GM19438 (cell line): Measurements from ENCODE around the gene NTN5.
"Not testable (repeated sequence)": the region's sequence is repeated elsewhere in the genome, so short reads cannot be mapped to it uniquely, and the experiment has no call there.

Experiments used
- ATAC-seq: cut with Tn5 transposase; IDR thresholded peaks from one replicate; pipeline ENCODE4 v1.9.1; 2021; ENCODE audit warnings: low read depth; ENCODE audit not compliant: unreplicated experiment

The NTN5 gene

GRCh38 chr19:48632692-48633147, 40.1 kb downstream of the NTN5 start:
- ATAC-seq = no peak

- ATAC-seq = not testable (repeated sequence)
Observed at GRCh38 chr19:48632286-48632685, 40.5 kb downstream of the NTN5 start.

GRCh38 chr19:48631225-48631624, 41.6 kb downstream of the NTN5 start:
- ATAC-seq = no peak

- no peak for ATAC-seq
Observed at GRCh38 chr19:48630296-48631063, 42.3 kb downstream of the NTN5 start.

GRCh38 chr19:48629599-48630295, 43.1 kb downstream of the NTN5 start:
- ATAC-seq = no peak

- ATAC-seq = no peak
Observed at GRCh38 chr19:48629297-48629598, 43.6 kb downstream of the NTN5 start.

- ATAC-seq = no peak
Observed at GRCh38 chr19:48628486-48629296, 44.1 kb downstream of the NTN5 start.

GRCh38 chr19:48627865-48628314, 44.9 kb downstream of the NTN5 start:
- ATAC-seq = no peak

- ATAC-seq = no peak
Observed at GRCh38 chr19:48627201-48627864, 45.5 kb downstream of the NTN5 start.

GRCh38 chr19:48625891-48626327, 46.9 kb downstream of the NTN5 start:
- ATAC-seq = no peak

- no peak for ATAC-seq
Observed at GRCh38 chr19:48624791-48625723, 47.8 kb downstream of the NTN5 start.

GRCh38 chr19:48624067-48624594, 48.7 kb downstream of the NTN5 start:
- peak; percentile 59 for ATAC-seq

- ATAC-seq = no peak
Observed at GRCh38 chr19:48623556-48624066, 49.2 kb downstream of the NTN5 start.

GRCh38 chr19:48619692-48620585, 52.9 kb downstream of the NTN5 start:
- no peak for ATAC-seq

GRCh38 chr19:48618916-48619691, 53.7 kb downstream of the NTN5 start, which contains the start of the genes RPL18 and SPHK2:
RPL18 (minus strand) TSS chr19:48619178; CDS start chr19:48619143, 35 bp downstream.
SPHK2 (plus strand) TSS chr19:48619506; CDS start chr19:48620515, 1,009 bp downstream.
- ATAC-seq = peak; percentile 79

GRCh38 chr19:48618278-48618915, 54.4 kb downstream of the NTN5 start:
- no peak for ATAC-seq
